SH-SY5Y (cell line): ENCODE data around the gene MCTP2.

ENCODE experiments used
- GATA2 ChIP-seq: IDR thresholded peaks from 2 replicates; pipeline ENCODE4 v1.6.1; 2011; ENCODE audit warnings: mild to moderate bottlenecking, low read depth, low read length
- GATA3 ChIP-seq: IDR thresholded peaks from 2 replicates; pipeline ENCODE4 v1.6.1; 2011; ENCODE audit warnings: low read depth, mild to moderate bottlenecking, low read length, moderate library complexity

MCTP2 gene

DNA sequence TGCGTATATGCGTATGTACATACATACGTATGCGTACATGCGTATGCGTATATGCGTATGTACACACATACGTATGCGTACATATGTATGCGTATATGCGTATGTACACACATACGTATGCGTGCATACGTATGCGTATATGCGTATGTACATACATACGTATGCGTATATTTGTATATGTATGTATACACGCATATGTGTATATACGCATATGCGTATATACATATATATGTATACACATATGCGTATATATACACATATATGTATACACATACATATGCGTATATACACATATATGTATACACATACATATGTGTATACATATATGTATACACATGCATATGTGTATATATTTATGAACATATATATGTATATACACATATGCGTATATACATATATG, 12.1 kb downstream of the MCTP2 start:
- TF ChIP-seq GATA2 = no peak
- TF ChIP-seq GATA3 = no peak

DNA sequence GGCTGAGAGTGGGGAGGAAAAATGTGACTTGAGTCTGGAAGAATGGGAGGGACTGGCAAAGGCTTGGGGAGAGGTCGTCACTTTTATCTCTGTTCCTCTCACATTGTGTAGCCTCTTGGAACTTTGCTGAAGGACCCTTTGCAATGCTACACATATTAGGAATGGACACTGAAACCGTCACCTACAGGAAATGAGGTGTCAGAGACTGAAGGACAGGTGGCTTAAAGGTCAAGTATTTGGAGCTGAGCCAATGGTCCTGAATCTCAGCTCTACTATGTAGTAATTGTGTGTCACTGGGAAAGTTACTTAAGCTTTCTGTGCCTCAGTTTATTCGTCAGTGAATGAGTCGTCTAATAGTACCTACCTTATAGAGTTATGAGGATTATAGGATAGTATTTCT, 14.7 kb downstream of the MCTP2 start:
- TF ChIP-seq GATA3 (no peak), GATA2 (no peak)

DNA sequence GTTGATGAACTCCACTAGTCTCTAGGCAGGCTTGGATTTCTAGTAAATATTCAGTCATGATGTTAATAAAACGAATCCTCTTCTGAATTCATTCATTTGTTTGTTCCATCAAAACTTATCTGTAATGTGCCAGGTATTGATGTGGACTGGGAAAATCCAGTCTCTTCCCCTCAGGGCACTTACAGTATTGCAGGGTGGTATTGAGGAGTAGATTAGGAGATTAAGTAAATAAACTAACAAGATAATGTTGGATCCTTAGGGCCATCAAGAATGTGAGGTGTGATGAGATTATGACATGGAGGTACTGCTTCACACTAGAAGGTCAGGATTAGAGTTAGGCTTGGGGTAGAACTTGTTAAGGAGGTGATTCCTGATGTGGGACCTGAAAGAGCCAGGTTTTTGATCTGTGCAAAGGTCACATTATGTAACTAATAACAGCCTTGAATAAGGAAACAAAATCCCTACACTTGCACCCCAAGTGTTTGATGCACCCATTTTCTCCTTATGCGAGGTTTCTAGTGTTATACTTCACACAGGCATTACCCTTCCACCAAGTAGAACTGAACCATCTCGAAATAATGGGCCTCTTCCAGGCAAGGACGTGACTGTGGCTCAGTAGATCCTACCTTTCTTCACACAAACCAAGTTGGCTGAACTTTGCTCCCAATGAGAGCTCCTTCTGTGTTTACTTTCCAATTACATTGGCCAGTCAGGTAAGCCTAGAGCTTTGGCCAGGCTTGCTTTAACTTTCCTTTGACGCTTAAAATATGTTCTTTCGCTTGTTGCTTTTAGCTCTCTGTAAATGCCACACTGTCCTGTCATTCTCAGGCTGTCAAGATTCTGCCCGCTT, 16.7 kb downstream of the MCTP2 start:
- no peak for TF ChIP-seq GATA3
- TF ChIP-seq GATA2 = no peak

DNA sequence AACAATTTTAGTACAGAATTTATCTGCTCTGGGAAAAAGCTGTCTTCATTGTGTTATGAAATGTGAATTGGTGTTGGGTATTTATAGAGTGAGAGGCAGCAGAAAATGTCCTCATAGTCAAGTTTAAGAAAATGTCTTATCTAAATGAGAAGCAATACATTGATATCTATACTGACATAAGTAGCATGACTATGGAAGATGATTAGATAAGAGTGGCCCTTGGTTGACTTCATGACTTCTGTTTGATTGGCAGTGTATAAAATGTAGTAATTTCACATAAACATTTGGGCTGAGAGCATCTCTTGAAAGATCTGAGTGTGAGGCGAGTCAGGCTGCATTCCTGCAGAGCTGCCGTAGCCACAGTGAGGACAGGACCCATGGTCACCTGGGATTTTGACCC, 19.4 kb downstream of the MCTP2 start:
- TF ChIP-seq GATA3 (no peak), GATA2 (no peak)

DNA sequence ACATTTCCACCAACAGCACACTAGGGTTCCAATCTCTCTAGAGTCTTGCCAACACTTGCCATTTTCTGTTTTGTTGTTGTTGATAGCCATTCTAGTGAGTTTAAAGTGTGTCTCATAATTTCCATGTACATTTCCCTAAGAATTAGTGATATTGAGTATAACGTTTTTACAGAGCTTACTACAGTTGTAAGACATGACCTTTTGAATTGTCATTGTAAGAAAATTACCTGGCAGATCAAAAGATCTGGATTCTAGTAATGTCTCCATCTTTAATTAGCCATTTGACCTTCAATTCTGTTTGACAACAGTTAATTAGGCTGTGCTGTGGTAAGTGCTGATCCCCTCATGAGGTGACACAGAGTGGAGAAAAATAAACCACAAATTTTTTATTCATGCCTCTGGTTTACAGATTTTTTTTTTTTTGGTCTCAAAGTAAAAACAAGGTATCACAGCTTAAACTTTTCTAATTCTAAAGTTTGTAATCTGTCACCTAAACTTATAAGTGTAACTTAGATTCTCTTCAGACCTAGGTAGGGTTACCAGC, 20.9 kb downstream of the MCTP2 start:
- TF ChIP-seq GATA3 (no peak), GATA2 (no peak)

DNA sequence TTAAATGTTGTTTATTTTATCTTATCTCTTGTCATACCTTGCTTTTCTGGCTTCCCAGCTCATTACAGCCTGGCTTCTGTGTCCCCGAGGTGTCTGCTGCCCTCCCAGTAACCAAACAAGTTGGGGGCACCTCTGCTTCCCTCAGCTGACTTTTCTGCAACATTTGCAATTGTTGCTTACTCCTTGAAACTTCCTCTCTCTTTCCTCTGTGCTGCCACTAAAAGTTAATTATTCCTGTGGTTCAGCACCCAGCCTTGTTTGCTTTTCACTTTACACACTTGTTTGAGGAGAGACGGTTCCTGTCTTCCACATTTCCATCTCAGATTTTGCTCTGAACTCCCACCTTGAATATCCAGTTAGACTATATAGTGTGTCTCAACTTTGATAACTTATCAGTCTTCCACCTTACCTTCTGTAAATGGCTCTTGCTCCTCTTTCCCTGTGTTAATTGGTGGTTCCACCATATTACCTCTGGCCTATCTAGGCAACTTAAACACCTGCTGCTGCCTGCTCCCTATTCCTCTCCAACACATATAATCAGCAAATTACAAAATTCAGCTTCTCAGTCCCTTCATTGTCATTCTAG, 21.6 kb downstream of the MCTP2 start:
- no peak for TF ChIP-seq GATA3
- TF ChIP-seq GATA2 = no peak

DNA sequence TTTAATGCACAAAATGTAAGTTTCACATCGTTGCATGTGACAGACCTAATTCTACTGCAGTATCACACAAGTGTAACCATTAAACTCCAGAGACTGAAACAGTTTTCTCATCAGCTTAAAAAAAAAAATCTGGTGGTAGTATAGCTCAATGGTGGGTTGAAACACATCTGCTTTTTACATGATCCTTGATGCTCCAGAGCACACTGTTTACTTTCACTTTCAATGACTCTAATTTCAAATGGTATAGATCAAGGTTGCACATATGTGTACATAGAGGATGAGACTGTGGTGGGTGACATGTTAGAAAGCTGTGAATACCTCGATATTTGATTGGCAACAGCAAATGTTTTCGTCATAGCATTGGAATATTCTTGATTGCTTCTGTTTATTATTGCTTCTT, 22.4 kb downstream of the MCTP2 start:
- TF ChIP-seq GATA3 (no peak), GATA2 (no peak)

DNA sequence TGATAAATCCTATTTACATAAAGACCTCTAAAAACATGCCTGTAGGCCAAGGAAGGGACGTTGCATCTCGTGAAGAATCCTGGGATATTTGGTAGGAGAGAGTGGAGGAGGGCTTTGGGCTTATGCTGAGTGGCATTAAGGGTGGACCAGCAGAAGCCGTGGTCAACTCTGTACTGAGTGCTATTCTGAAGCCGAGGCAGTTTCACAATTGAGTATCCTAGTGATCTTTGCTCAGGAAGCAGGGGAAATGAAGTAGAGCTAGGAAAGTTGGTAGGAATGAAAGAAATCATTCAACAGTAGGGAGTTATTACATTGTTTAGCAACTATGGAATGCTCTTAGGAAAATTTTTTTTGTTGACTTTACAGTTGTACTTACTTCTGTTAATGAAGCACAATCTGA, 24.2 kb downstream of the MCTP2 start:
- no peak for TF ChIP-seq GATA3
- no peak for TF ChIP-seq GATA2

DNA sequence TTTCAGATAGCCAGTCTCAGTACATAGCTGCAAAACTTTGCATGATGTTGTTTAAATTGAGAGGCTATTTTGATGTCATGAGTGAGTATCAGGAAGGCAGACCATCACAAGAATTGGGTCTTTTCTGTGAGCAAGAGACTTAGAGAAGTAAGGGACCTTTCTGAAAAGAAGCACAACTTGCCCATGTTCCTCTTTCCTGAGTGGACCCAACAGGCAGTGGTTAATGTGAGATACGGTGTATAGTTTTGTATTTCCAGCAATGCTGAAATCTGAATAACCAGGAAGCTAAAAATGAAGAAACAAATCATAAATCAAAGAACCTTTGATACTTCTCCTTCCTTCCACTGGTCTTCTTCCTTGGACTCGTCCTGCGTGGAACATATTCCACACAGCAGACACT, 25.1 kb downstream of the MCTP2 start:
- TF ChIP-seq GATA3 = no peak
- no peak for TF ChIP-seq GATA2

DNA sequence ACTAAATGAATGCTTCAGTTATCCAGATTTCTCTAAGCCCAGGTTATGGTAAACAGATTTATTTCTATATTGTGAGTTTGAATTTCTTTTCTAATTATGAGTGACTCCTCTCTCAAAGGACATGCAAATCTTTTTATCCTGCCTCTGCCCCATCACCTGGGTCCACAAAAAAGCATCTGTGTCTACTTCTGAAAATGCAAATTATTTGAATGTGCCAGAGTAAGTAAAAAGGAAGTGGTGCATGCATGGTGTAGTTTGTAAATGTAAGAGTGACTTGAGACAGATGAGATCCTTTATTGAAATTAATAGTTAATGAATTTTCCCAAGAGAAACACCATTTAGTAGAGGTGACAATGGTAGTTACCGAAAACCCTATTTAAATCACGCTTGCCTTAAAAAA, 26.9 kb downstream of the MCTP2 start:
- no peak for TF ChIP-seq GATA2
- no peak for TF ChIP-seq GATA3

DNA sequence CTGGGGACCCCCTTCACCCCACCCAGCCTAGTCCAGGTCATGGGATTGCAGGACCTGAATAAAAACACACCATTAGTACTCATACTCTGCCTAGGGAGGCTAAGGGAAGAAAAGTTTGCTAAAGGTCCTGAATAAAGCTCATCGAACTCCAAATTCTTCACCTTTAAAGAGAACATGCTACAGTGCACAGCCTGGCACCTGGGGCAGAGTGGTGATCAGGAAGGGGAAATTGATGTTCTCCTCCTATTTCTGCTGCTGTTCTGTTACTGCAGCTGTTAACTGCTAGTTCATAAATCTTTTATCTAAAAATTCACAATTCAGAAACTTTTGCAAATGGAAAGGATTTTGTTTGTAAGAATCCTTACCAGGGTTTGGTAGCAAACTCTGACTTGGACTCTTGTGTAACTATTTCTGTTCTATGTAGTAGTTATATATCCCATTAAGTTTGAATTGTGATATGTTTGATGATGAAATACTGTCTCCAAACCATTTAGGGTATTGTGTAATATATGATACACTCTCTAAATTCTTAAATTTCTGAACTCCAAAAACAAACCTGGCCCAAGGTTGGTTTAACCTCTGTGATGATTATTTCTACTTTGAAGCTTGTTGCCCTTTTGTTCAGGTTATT, 27.9 kb downstream of the MCTP2 start:
- TF ChIP-seq GATA3 = no peak
- no peak for TF ChIP-seq GATA2

DNA sequence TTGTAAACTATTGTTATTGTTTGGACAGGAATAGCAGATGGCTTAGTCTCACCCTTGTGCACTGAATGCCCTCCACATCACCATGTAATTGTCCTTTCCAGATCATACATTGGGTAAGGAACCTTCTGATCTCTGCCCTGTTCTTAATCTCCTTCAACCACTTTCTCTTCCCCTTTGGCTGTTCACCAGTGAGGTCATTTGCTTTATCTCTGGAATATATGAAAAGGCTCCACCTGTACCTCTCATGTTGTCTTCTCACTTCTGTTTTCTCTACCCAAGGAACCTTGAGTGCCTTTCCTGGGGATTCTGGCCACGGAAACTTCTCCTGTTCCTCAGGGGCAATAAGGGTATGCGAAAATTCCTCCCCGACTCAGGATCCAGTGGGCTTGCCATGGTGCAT, 28.5 kb downstream of the MCTP2 start:
- TF ChIP-seq GATA3 (no peak), GATA2 (no peak)

DNA sequence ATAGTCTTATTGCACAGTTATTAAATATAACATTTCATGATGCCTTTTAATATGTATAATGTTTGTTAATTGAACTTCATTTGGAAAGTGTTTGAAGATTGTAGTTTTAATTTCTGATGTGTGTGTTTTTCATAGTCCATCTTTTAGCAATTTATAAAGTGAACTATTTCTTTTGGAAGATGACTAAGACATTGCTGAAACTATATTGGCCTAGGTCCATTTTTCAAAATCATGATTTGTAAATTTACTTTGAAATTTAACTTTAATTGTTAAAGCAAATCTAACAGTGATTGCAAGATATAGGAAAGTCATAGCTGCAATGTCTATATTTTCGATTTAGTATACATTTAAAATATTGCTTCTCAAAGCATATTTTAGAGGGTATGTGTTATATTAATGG, 30.8 kb downstream of the MCTP2 start:
- no peak for TF ChIP-seq GATA3
- TF ChIP-seq GATA2 = no peak

DNA sequence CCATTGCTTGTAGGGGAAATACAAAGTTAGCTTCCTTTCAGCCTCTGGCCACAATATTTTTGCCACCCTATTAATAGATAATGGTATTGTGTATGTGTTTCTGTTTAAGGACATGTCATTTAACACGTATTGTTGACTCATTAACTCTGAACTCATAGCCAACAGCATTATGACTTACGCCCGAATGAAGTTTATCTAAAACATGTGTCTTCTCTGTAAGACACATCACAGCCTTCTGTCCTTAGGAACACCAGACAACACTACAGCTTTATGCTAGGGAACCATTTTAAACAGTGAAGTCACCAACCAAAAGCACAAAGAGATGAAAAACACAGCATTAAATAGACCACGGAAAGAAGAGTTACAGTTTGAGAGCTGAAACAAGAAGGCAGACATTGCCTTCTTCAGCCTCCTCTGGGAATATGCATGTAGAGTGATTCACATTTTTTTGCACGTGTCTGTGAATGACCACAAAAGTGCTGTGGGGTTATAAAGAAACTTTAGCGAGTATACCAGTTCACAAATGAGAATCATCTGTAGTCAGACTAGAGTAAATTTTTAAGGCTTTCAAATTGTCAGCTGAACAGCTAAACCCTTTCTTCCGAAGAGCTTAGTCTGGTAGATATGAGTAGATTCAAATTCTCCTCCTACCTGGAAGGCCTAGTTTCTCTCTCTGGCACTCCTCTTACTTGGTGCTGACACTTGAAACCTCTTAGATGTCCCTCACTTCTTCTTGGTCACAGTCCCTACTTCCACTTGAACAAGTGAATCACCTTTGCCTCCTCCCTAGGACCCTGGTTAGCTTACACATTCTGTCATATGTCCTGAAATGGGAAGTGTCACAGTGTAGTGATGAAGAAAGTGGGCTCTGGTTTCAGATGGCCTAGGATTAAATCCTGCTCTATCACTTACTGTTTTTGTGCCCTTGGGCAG, 32.2 kb downstream of the MCTP2 start:
- no peak for TF ChIP-seq GATA2
- TF ChIP-seq GATA3 = no peak

DNA sequence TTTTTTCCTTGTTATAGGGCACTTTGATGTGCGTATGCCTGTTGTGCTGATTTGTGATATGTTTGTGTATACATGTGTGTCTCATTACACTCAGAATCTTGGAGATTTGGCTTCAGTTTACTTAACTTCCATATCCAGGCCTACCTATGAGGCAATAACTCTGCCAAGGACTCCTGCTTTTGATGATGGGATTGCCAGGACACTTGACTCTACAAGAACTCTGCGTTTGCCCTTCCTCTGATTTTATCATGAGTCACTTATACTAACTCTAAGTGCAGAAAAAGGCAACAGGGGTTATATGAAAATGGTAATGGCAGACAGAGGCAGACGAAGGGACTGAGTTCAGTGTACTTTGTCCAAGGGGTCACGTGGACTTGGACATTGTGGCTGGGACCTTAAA, 33.6 kb downstream of the MCTP2 start:
- no peak for TF ChIP-seq GATA3
- no peak for TF ChIP-seq GATA2
